VCaP (cell line): Measurements from ENCODE around the gene ERN1.

Experiments used
- H3K27ac ChIP-seq: fragments of 450-650 bp; 2 replicates; pipeline ENCODE4 v1.5.1; 2017
- CTCF ChIP-seq: fragments of 450-650 bp; conservative IDR thresholded peaks from 2 replicates; pipeline ENCODE4 v1.5.1; 2017; ENCODE audit warnings: mild to moderate bottlenecking, moderate library complexity

The ERN1 gene

GRCh38 chr17:64005734-64006167, 124.2 kb downstream of the ERN1 start:
- TF ChIP-seq CTCF = peak; percentile 18; the same call in 1 of the 2 replicates
- no peak overlapping the region for H3K27ac ChIP-seq

- no peak overlapping the region for H3K27ac ChIP-seq
- TF ChIP-seq CTCF = no peak
Observed at GRCh38 chr17:64004903-64005733, 124.8 kb downstream of the ERN1 start.

GRCh38 chr17:64004218-64004770, 125.7 kb downstream of the ERN1 start:
- H3K27ac ChIP-seq = no peak overlapping the region
- TF ChIP-seq CTCF = no peak

- H3K27ac ChIP-seq = no peak overlapping the region
Observed at GRCh38 chr17:64003526-64004121, 126.3 kb downstream of the ERN1 start.

GRCh38 chr17:64002658-64003525, 127.1 kb downstream of the ERN1 start:
- H3K27ac ChIP-seq = no peak overlapping the region
- no peak for TF ChIP-seq CTCF

More at GRCh38 chr17:64003526-64004121, 126.3 kb downstream of the ERN1 start:
- no peak for TF ChIP-seq CTCF

- H3K27ac ChIP-seq = no peak overlapping the region
- TF ChIP-seq CTCF = no peak
Observed at GRCh38 chr17:64001763-64002529, 128.0 kb downstream of the ERN1 start.
